HEK293T (cell line): ENCODE results near the gene CHMP4B.
"Not testable (repeated sequence)": the region's sequence is repeated elsewhere in the genome, so short reads cannot be mapped to it uniquely, and the experiment has no call there.

Experiments
- ARNT ChIP-seq: fragments of 450-650 bp; IDR thresholded peaks from 2 replicates; pipeline ENCODE4 v1.6.1; 2017; ENCODE audit warnings: mild to moderate bottlenecking
- BHLHE40 ChIP-seq: fragments of 450-650 bp; IDR thresholded peaks from 2 replicates; pipeline ENCODE4 v1.6.1; 2016; ENCODE audit warnings: mild to moderate bottlenecking, moderate library complexity, borderline replicate concordance
- LEF1 ChIP-seq: fragments of 450-650 bp; IDR thresholded peaks from 2 replicates; pipeline ENCODE4 v1.6.1; 2017; ENCODE audit warnings: mild to moderate bottlenecking, borderline replicate concordance
- NFRKB ChIP-seq: fragments of 450-650 bp; IDR thresholded peaks from 2 replicates; pipeline ENCODE4 v1.6.1; 2016; ENCODE audit warnings: mild to moderate bottlenecking, moderate library complexity
- SP1 ChIP-seq: fragments of 450-650 bp; IDR thresholded peaks from 2 replicates; pipeline ENCODE4 v1.6.1; 2017

- not testable (repeated sequence) for TF ChIP-seq BHLHE40, LEF1, NFRKB, ARNT, SP1
Observed at GRCh38 chr20:33792598-33792989, 18.6 kb upstream of the CHMP4B start.
